T-helper 2 cell treated with Interferon-gamma antibody and Interleukin-4, amounts not matched to agents 5 μg/mL and 100 μg/mL, for 36 hours (primary cell): ENCODE measurements around the gene TMX2.

Experiments
- DNase-seq: peaks from one replicate; pipeline ENCODE4 v3.0.0; 2021; ENCODE audit warnings: low spot score
- H3K27ac Mint-ChIP-seq: one replicate; pipeline ENCODE4 v1.8.0; 2021; ENCODE audit warnings: mild to moderate bottlenecking, mixed read lengths
- H3K27me3 Mint-ChIP-seq: one replicate; pipeline ENCODE4 v1.8.0; 2021; ENCODE audit warnings: low read depth, mixed read lengths
- H3K36me3 Mint-ChIP-seq: one replicate; pipeline ENCODE4 v1.8.0; 2021; ENCODE audit warnings: low read depth, mixed read lengths
- H3K4me1 Mint-ChIP-seq: one replicate; pipeline ENCODE4 v1.8.0; 2021; ENCODE audit warnings: low read depth, mixed read lengths
- H3K4me3 Mint-ChIP-seq: one replicate; pipeline ENCODE4 v1.8.0; 2022; ENCODE audit warnings: mild to moderate bottlenecking, moderate library complexity, mixed read lengths
- H3K9me3 Mint-ChIP-seq: one replicate; pipeline ENCODE4 v1.8.0; 2021; ENCODE audit warnings: mixed read lengths

TMX2 gene

GRCh38 chr11:57786436-57786835 is 74.0 kb downstream of the TMX2 start:
- Mint-ChIP-seq H3K36me3 (no peaks in the 10 kb centered on the region), H3K27me3 (no peaks in the 10 kb centered on the region), H3K27ac (no peak overlapping the region), H3K4me3 (no peak overlapping the region), H3K9me3 (no peaks in the 10 kb centered on the region), H3K4me1 (peaks cover 19% of the 10 kb centered on the region)
- DNase-seq: no peak

- Mint-ChIP-seq H3K4me1 (peaks cover 22% of the 10 kb centered on the region), H3K36me3 (no peaks in the 10 kb centered on the region), H3K27me3 (no peaks in the 10 kb centered on the region), H3K27ac (no peak overlapping the region), H3K9me3 (no peaks in the 10 kb centered on the region), H3K4me3 (no peak overlapping the region)
- no peak for DNase-seq
Measured at GRCh38 chr11:57787006-57787604, 74.7 kb downstream of the TMX2 start.

GRCh38 chr11:57787920-57788702 is 75.7 kb downstream of the TMX2 start:
- no peak overlapping the region for H3K27ac Mint-ChIP-seq
- H3K27me3 Mint-ChIP-seq: no peaks in the 10 kb centered on the region
- no peaks in the 10 kb centered on the region for H3K36me3 Mint-ChIP-seq
- no peak overlapping the region for H3K4me3 Mint-ChIP-seq
- no peak for DNase-seq
- H3K9me3 Mint-ChIP-seq: no peaks in the 10 kb centered on the region
- H3K4me1 Mint-ChIP-seq: peaks cover 30% of the 10 kb centered on the region

GRCh38 chr11:57788703-57789088 is 76.3 kb downstream of the TMX2 start:
- no peaks in the 10 kb centered on the region for H3K36me3 Mint-ChIP-seq
- H3K4me3 Mint-ChIP-seq: no peak overlapping the region
- peaks cover 36% of the 10 kb centered on the region for H3K4me1 Mint-ChIP-seq
- DNase-seq: no peak
- H3K27ac Mint-ChIP-seq: no peak overlapping the region
- no peaks in the 10 kb centered on the region for H3K9me3 Mint-ChIP-seq
- H3K27me3 Mint-ChIP-seq: no peaks in the 10 kb centered on the region
